ENCODE results near the gene P2RX6.

Gene P2RX6

GRCh38 chr22:21074102-21074715 lies 59.2 kb downstream of the P2RX6 start:
- DNase-seq (ENCODE audit: low read depth in 2 of 2), result no peak

- no peak for DNase-seq (ENCODE audit: low read depth in 2 of 2)
These were observed 60.7 kb downstream of the P2RX6 start for GRCh38 chr22:21075516-21076138.

- no peak for DNase-seq (ENCODE audit: low read depth in 2 of 2)
These were observed 62.1 kb downstream of the P2RX6 start for GRCh38 chr22:21076912-21077625.
